Measurements from ENCODE around the gene SGPL1.

GRCh38 chr10:70864935-70865334, 49.2 kb downstream of the SGPL1 start:
- TF ChIP-seq FOXM1 (IDR thresholded peaks at IDR 0.05; ENCODE audit: borderline replicate concordance, low read depth) = no peak
- no peak for TF ChIP-seq EGR1 (IDR thresholded peaks at IDR 0.05)
- no peak for TF ChIP-seq CEBPB (IDR thresholded peaks at IDR 0.05)

All from Ishikawa (cell line).